OCI-M1 (cell line): Measurements from ENCODE around the gene LVRN.
A peak's percentile ranks its signal among the peaks of the same experiment; 100 is the strongest.

Experiments used
- DNase-seq: peaks from one replicate; lab custom pipeline; 2025; lab: John Stamatoyannopoulos, UW

The LVRN gene

DNA sequence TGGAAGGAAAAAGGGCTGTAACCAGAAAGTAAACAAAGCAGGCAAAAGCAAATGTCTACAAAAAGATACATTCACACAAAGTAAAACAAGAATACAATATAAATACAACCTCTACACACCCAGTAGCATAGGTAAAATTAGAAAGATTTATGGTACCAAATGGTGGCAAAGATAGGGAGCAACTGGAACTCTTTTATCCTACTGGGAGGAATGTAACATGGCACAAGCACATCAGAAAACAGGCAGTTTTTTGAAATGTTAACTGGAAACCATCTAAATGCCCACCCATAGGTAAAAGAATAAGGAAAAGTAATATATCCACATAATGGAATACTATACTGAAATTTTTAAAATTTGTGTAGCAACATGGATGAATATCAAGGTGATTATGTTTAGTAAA lies 61.3 kb downstream of the LVRN start:
- no peak for DNase-seq

GRCh38 chr5:116025866-116026265 lies 63.6 kb downstream of the LVRN start:
- no peak for DNase-seq

DNA sequence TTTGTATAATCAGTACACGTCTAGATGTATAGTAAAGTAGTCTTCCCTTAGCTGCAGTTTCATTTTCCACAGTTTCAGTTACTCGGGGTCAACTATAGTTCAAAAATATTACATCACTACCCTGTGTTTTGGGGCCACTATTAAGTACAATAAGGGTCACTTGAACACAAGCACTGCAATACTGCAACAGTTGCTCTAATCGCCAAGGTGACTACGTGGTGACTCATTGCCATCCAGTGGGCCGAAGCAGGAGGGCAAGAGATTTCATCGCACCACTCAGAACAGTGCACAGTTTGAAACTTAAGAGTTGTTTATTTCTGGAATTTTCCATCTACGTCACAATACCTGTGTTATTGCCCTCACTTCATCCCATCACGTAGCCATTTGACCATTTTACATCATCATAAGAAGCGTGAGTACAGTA lies 69.8 kb downstream of the LVRN start, which contains the start of gene ARL14EPL:
Gene ARL14EPL (plus strand): TSS at position 379 of the 424 bp plus-strand sequence. CDS start 18,994 bp downstream, outside the sequence.
- DNase-seq: peak; percentile 22

- no peak for DNase-seq
These were observed 70.7 kb downstream of the LVRN start for GRCh38 chr5:116032991-116033390.

DNA sequence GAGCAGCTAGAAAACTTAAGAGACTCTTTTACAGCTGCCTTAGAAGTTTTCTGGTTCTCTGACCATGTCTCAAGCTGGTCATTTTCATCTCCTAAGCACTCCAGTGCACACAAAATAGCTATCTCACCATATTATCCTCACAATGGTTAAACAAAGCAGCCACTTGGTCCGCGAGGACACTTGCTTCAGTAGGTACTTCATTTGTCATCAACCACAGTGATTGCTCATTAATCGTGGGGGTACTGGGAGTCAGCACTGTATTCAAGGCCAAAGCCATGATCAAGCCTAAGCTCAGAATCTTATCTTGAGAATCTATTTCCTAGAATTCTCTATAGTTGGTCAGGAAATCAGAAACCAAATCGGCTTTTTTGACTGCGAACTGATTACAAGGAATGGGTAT lies 72.8 kb downstream of the LVRN start:
- no peak for DNase-seq

DNA sequence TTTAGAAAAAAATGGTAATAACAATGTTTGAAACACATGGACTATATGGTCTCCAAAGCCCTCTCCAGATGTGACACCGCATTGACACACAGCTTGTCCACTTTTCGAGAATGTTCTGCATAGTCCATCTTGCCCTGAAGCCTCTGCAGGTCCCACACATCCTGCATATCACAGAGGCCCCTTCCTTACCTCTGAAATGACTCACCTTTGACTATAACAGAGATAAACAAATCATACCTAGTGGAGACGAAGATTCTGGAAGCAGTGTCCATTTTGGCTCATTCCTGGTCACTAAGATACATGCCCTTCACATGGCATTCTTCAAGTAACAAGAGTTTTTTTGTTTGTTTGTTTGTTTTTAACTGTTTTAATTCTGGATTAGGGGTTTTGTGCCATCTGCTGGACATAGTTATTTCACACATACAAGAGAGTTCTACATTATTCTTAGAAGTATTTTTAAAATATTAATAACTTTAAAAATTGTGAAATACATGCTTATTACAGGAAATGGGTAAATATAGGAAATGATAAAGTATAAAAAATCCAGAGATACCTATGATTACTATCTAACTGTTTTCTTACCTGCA lies 75.1 kb downstream of the LVRN start:
- peak; percentile 0 for DNase-seq

GRCh38 chr5:116038817-116039216 lies 76.5 kb downstream of the LVRN start:
- DNase-seq: no peak

DNA sequence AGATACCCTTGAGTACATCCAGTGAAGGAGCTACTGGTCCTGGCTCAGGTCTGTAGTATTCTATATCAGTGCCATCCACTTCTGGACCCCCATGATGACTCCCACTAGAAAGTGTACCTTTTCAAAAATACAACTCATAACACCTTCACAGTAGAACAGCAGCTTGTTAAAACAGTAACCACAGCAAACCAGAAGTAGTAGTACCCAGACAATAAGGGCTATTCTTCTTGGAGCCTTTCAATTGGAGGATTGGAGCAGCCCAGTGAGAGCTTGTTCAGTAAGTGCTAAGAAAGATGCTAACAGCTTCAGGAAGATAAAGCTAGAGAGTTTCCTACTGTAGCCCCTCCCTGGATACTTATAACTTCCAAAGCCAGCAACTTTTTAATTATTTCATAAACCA lies 80.1 kb downstream of the LVRN start:
- no peak for DNase-seq

DNA sequence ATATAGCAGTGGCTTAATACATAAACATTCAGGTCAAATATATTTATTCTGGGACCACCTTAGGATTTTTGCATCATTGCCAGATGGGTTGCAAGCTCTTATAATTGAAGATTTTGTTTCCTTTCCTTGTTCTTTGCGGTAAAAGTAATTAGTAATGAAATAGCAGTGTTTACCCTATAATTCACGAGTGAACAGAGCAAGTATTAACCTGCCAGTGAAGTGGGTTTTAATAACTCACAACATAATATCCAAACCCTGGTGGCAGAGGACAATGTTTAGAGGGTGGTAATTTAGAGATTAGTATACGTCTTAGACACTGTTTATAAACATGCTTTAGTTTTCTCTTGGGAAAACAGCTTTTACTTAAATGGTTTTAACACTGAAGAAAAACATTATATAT lies 81.8 kb downstream of the LVRN start:
- no peak for DNase-seq

GRCh38 chr5:116045821-116046220 lies 83.5 kb downstream of the LVRN start:
- DNase-seq: no peak

GRCh38 chr5:116046261-116046660 lies 84.0 kb downstream of the LVRN start:
- no peak for DNase-seq

- no peak for DNase-seq
These were observed 84.5 kb downstream of the LVRN start for GRCh38 chr5:116046823-116047222.

GRCh38 chr5:116058346-116058936 lies 96.2 kb downstream of the LVRN start:
- DNase-seq: peak; percentile 3

DNA sequence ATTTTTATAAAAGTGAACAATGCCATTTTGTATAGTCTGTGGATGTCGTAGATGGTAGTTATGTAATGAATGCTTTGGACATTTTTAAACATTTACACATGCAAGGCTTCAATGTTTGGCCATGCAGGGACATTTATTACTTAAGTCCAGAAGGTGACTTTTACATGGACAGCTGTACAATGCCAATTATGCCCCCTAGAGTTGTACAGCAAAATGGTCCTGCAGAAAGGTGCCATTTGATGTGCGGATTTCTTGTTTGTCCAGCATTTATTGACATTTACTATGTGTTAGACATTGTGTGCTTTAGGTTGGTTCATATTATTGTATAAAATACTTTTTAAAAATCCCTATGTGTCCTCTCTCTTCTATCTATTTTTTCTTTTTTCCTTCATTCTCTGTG lies 100.1 kb downstream of the LVRN start:
- DNase-seq: no peak

GRCh38 chr5:116063950-116064349 lies 101.7 kb downstream of the LVRN start:
- no peak for DNase-seq

DNA sequence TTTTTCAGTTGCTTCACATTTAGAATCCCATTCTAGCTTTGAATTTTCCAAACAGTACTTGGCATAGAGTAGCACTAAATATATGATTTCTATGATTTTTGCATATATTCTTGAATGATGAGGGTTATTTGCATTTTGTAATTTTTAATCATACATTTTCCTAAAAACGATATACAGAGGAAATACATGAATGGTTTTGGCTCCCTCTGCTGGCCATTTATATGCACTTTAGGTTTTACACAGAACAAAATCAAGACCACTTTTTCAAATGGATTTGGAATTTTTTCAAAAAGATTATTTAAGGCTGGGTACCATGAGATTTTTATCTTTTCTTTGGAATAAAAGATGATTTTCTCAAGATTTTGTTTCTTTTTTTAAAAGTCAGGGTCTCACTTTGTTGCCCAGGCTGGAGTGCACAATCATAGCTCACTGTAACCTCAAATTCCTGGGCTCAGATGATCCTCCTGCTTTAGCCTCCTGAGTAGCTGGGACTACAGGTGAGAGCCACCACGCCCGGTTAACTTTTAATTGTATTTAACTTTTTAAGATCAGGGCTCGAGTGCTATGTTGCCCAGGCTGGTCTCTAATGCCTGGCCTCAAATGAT lies 105.9 kb downstream of the LVRN start:
- peak; percentile 18 for DNase-seq

- no peak for DNase-seq
These were observed 108.9 kb downstream of the LVRN start for GRCh38 chr5:116071211-116071610.

GRCh38 chr5:116075191-116075831 lies 113.0 kb downstream of the LVRN start:
- peak; percentile 0 for DNase-seq

GRCh38 chr5:116076496-116076895 lies 114.2 kb downstream of the LVRN start:
- DNase-seq: peak; percentile 49
